ENCODE measurements around the gene AGBL4.

The AGBL4 gene

GRCh38 chr1:49552101-49552500 is 471.7 kb downstream of the AGBL4 start:
- H3K36me3 ChIP-seq: no peaks in the 10 kb centered on the region
- H3K4me3 ChIP-seq (ENCODE audit: low read depth in 1 of 2, low read length in 1 of 2): no peak overlapping the region
- no peak for TF ChIP-seq CTCF (IDR thresholded peaks at IDR 0.05)
- no peaks in the 10 kb centered on the region for H3K4me1 ChIP-seq (ENCODE audit: control insufficient read depth in 1 of 2, insufficient read depth in 1 of 2, low read depth in 1 of 2, low read length in 1 of 2)
- H3K9me3 ChIP-seq: no peaks in the 10 kb centered on the region
- H3K27ac ChIP-seq: no peak overlapping the region
- no peaks in the 10 kb centered on the region for H3K27me3 ChIP-seq

- no peaks in the 10 kb centered on the region for H3K9me3 ChIP-seq
- no peak for TF ChIP-seq CTCF (IDR thresholded peaks at IDR 0.05)
- H3K4me3 ChIP-seq (ENCODE audit: low read depth in 1 of 2, low read length in 1 of 2): no peak overlapping the region
- no peaks in the 10 kb centered on the region for H3K36me3 ChIP-seq
- no peaks in the 10 kb centered on the region for H3K27me3 ChIP-seq
- no peaks in the 10 kb centered on the region for H3K4me1 ChIP-seq (ENCODE audit: control insufficient read depth in 1 of 2, insufficient read depth in 1 of 2, low read depth in 1 of 2, low read length in 1 of 2)
- H3K27ac ChIP-seq: no peak overlapping the region
Observed at GRCh38 chr1:49544615-49545014, 479.1 kb downstream of the AGBL4 start.

- TF ChIP-seq CTCF (IDR thresholded peaks at IDR 0.05): no peak
- Histone ChIP-seq H3K27me3 (no peaks in the 10 kb centered on the region), H3K9me3 (no peaks in the 10 kb centered on the region)
Observed at GRCh38 chr1:49541096-49541752, 482.5 kb downstream of the AGBL4 start.

GRCh38 chr1:49527606-49528305 is 496.0 kb downstream of the AGBL4 start:
- no peak for TF ChIP-seq CTCF (IDR thresholded peaks at IDR 0.05)
- no peak overlapping the region for H3K27ac ChIP-seq
- H3K27me3 ChIP-seq: no peaks in the 10 kb centered on the region
- no peaks in the 10 kb centered on the region for H3K9me3 ChIP-seq
- H3K4me3 ChIP-seq (ENCODE audit: low read depth in 1 of 2, low read length in 1 of 2): no peak overlapping the region
- H3K4me1 ChIP-seq (ENCODE audit: control insufficient read depth in 1 of 2, insufficient read depth in 1 of 2, low read depth in 1 of 2, low read length in 1 of 2): no peaks in the 10 kb centered on the region
- H3K36me3 ChIP-seq: no peaks in the 10 kb centered on the region

More at GRCh38 chr1:49541096-49541752, 482.5 kb downstream of the AGBL4 start:
- H3K4me3 ChIP-seq (ENCODE audit: low read depth in 1 of 2, low read length in 1 of 2): no peak overlapping the region
- no peak overlapping the region for H3K27ac ChIP-seq
- H3K36me3 ChIP-seq: no peaks in the 10 kb centered on the region
- no peaks in the 10 kb centered on the region for H3K4me1 ChIP-seq (ENCODE audit: control insufficient read depth in 1 of 2, insufficient read depth in 1 of 2, low read depth in 1 of 2, low read length in 1 of 2)

- Histone ChIP-seq H3K4me3 (ENCODE audit: low read depth in 1 of 2, low read length in 1 of 2) (no peak overlapping the region), H3K4me1 (ENCODE audit: control insufficient read depth in 1 of 2, insufficient read depth in 1 of 2, low read depth in 1 of 2, low read length in 1 of 2) (no peaks in the 10 kb centered on the region), H3K27ac (no peak overlapping the region), H3K9me3 (no peaks in the 10 kb centered on the region), H3K27me3 (no peaks in the 10 kb centered on the region), H3K36me3 (no peaks in the 10 kb centered on the region)
- no peak for TF ChIP-seq CTCF (IDR thresholded peaks at IDR 0.05)
Observed at GRCh38 chr1:49526672-49527071, 497.1 kb downstream of the AGBL4 start.

All from neutrophil (primary cell).